SH-SY5Y (cell line): ENCODE results near the gene ARHGAP26.

Source experiments
- GATA2 ChIP-seq: IDR thresholded peaks from 2 replicates; pipeline ENCODE4 v1.6.1; 2011; ENCODE audit warnings: mild to moderate bottlenecking, low read depth, low read length
- GATA3 ChIP-seq: IDR thresholded peaks from 2 replicates; pipeline ENCODE4 v1.6.1; 2011; ENCODE audit warnings: low read depth, mild to moderate bottlenecking, low read length, moderate library complexity

The ARHGAP26 gene

GRCh38 chr5:143142596-143143435, 372.6 kb downstream of the ARHGAP26 start:
- TF ChIP-seq GATA2 = no peak
- TF ChIP-seq GATA3 = no peak

- TF ChIP-seq GATA2 (no peak), GATA3 (no peak)
Measured at GRCh38 chr5:143143973-143144372, 373.8 kb downstream of the ARHGAP26 start.

- no peak for TF ChIP-seq GATA3
- TF ChIP-seq GATA2 = no peak
Measured at GRCh38 chr5:143145243-143146160, 375.3 kb downstream of the ARHGAP26 start.

- TF ChIP-seq GATA2 = no peak
- no peak for TF ChIP-seq GATA3
Measured at GRCh38 chr5:143146161-143146560, 376.0 kb downstream of the ARHGAP26 start.

- TF ChIP-seq GATA3 (no peak), GATA2 (no peak)
Measured at GRCh38 chr5:143147383-143147782, 377.2 kb downstream of the ARHGAP26 start.

GRCh38 chr5:143147902-143148301, 377.7 kb downstream of the ARHGAP26 start:
- TF ChIP-seq GATA3 (no peak), GATA2 (no peak)

- TF ChIP-seq GATA2 = no peak
- TF ChIP-seq GATA3 = no peak
Measured at GRCh38 chr5:143148771-143149170, 378.6 kb downstream of the ARHGAP26 start.

- TF ChIP-seq GATA3 (no peak), GATA2 (no peak)
Measured at GRCh38 chr5:143149759-143150158, 379.6 kb downstream of the ARHGAP26 start.

GRCh38 chr5:143151056-143151700, 381.0 kb downstream of the ARHGAP26 start:
- TF ChIP-seq GATA2 = no peak
- no peak for TF ChIP-seq GATA3

- TF ChIP-seq GATA3 (no peak), GATA2 (no peak)
Measured at GRCh38 chr5:143152445-143152844, 382.3 kb downstream of the ARHGAP26 start.

- TF ChIP-seq GATA3 (no peak), GATA2 (no peak)
Measured at GRCh38 chr5:143153332-143154119, 383.3 kb downstream of the ARHGAP26 start.

GRCh38 chr5:143154510-143155370, 384.6 kb downstream of the ARHGAP26 start:
- TF ChIP-seq GATA3 = no peak
- no peak for TF ChIP-seq GATA2
